ENCODE results near the gene TOM1L1. TPM values are rescaled to one million over a fixed set of nuclear protein-coding genes. Genes with fewer than 3 reads are reported as not detected.

TOM1L1 gene
- total RNA-seq, 1 donor from 2014 or later = 3.1 TPM

- peak within 1 kb of the TSS; percentile 86 for H3K27ac ChIP-seq (ENCODE audit: low read depth, low read length)
- H3K36me3 ChIP-seq (ENCODE audit: control insufficient read depth in 3 of 3, insufficient read depth in 3 of 3, low read length in 3 of 3) = peaks cover 0 to 9% (median 6%) of the 10 kb centered on the region in 3 donors
- peak within 1 kb of the TSS; percentile 93 to 94 (median 93) for H3K9ac ChIP-seq (ENCODE audit: low read depth in 1 of 3, low read length in 3 of 3)
- peak within 1 kb of the TSS; percentile 93 to 98 (median 96) for H3K4me3 ChIP-seq (ENCODE audit: low read length in 3 of 3)
- no peaks in the 10 kb centered on the region for H3K27me3 ChIP-seq (ENCODE audit: control insufficient read depth in 3 of 3, insufficient read depth in 3 of 3, low read length in 3 of 3)
- H3K9me3 ChIP-seq (ENCODE audit: control insufficient read depth in 3 of 3, low read length in 3 of 3) = no peaks in the 10 kb centered on the region
- peaks cover 11 to 23% (median 11%) of the 10 kb centered on the region in 3 donors for H3K4me1 ChIP-seq (ENCODE audit: control insufficient read depth in 3 of 3, insufficient read depth in 3 of 3, low read length in 3 of 3)
These were observed 67.8 kb downstream of the TOM1L1 start, which contains the start of the genes COX11 and STXBP4 for GRCh38 chr17:54968262-54968987. COX11 (minus strand) TSS chr17:54968654; CDS start chr17:54968646, 8 bp downstream. STXBP4 (plus strand) TSS chr17:54968765; CDS start chr17:54986220, 17,455 bp downstream.

- no peaks in the 10 kb centered on the region for H3K27me3 ChIP-seq (ENCODE audit: control insufficient read depth in 3 of 3, insufficient read depth in 3 of 3, low read length in 3 of 3)
- peak overlapping the region; percentile 86 for H3K27ac ChIP-seq (ENCODE audit: low read depth, low read length)
- peaks cover 11 to 23% (median 11%) of the 10 kb centered on the region in 3 donors for H3K4me1 ChIP-seq (ENCODE audit: control insufficient read depth in 3 of 3, insufficient read depth in 3 of 3, low read length in 3 of 3)
- no peaks in the 10 kb centered on the region for H3K9me3 ChIP-seq (ENCODE audit: control insufficient read depth in 3 of 3, low read length in 3 of 3)
- H3K36me3 ChIP-seq (ENCODE audit: control insufficient read depth in 3 of 3, insufficient read depth in 3 of 3, low read length in 3 of 3) = peaks cover 0 to 5% (median 4%) of the 10 kb centered on the region in 3 donors
- H3K4me3 ChIP-seq (ENCODE audit: low read length in 3 of 3) = peak overlapping the region; percentile 93 to 98 (median 96)
- peak overlapping the region; percentile 93 to 94 (median 93) for H3K9ac ChIP-seq (ENCODE audit: low read depth in 1 of 3, low read length in 3 of 3)
These were observed 68.3 kb downstream of the TOM1L1 start for GRCh38 chr17:54968988-54969332.

GRCh38 chr17:54969658-54970572 is 69.3 kb downstream of the TOM1L1 start:
- peaks cover 11 to 23% (median 11%) of the 10 kb centered on the region in 3 donors for H3K4me1 ChIP-seq (ENCODE audit: control insufficient read depth in 3 of 3, insufficient read depth in 3 of 3, low read length in 3 of 3)
- peaks cover 0 to under 1% (median 0%) of the 10 kb centered on the region in 3 donors for H3K36me3 ChIP-seq (ENCODE audit: control insufficient read depth in 3 of 3, insufficient read depth in 3 of 3, low read length in 3 of 3)
- peak overlapping the region; percentile 93 to 94 (median 93) for H3K9ac ChIP-seq (ENCODE audit: low read depth in 1 of 3, low read length in 3 of 3)
- no peaks in the 10 kb centered on the region for H3K27me3 ChIP-seq (ENCODE audit: control insufficient read depth in 3 of 3, insufficient read depth in 3 of 3, low read length in 3 of 3)
- H3K4me3 ChIP-seq (ENCODE audit: low read length in 3 of 3) = peak overlapping the region; percentile 93 to 98 (median 96)
- no peaks in the 10 kb centered on the region for H3K9me3 ChIP-seq (ENCODE audit: control insufficient read depth in 3 of 3, low read length in 3 of 3)
- H3K27ac ChIP-seq (ENCODE audit: low read depth, low read length) = peak overlapping the region; percentile 86

- Histone ChIP-seq H3K27ac (ENCODE audit: low read depth, low read length) (no peak overlapping the region), H3K9me3 (ENCODE audit: control insufficient read depth in 3 of 3, low read length in 3 of 3) (no peaks in the 10 kb centered on the region), H3K36me3 (ENCODE audit: control insufficient read depth in 3 of 3, insufficient read depth in 3 of 3, low read length in 3 of 3) (no peaks in the 10 kb centered on the region), H3K27me3 (ENCODE audit: control insufficient read depth in 3 of 3, insufficient read depth in 3 of 3, low read length in 3 of 3) (no peaks in the 10 kb centered on the region), H3K4me3 (ENCODE audit: low read length in 3 of 3) (no peak overlapping the region), H3K4me1 (ENCODE audit: control insufficient read depth in 3 of 3, insufficient read depth in 3 of 3, low read length in 3 of 3) (peaks cover 11 to 23% (median 11%) of the 10 kb centered on the region in 3 donors), H3K9ac (ENCODE audit: low read depth in 1 of 3, low read length in 3 of 3) (no peak overlapping the region)
These were observed 70.5 kb downstream of the TOM1L1 start for GRCh38 chr17:54971147-54971546.

GRCh38 chr17:54971901-54972300 is 71.2 kb downstream of the TOM1L1 start:
- no peaks in the 10 kb centered on the region for H3K9me3 ChIP-seq (ENCODE audit: control insufficient read depth in 3 of 3, low read length in 3 of 3)
- no peak overlapping the region for H3K4me3 ChIP-seq (ENCODE audit: low read length in 3 of 3)
- no peak overlapping the region for H3K27ac ChIP-seq (ENCODE audit: low read depth, low read length)
- H3K27me3 ChIP-seq (ENCODE audit: control insufficient read depth in 3 of 3, insufficient read depth in 3 of 3, low read length in 3 of 3) = no peaks in the 10 kb centered on the region
- H3K9ac ChIP-seq (ENCODE audit: low read depth in 1 of 3, low read length in 3 of 3) = no peak overlapping the region
- H3K36me3 ChIP-seq (ENCODE audit: control insufficient read depth in 3 of 3, insufficient read depth in 3 of 3, low read length in 3 of 3) = no peaks in the 10 kb centered on the region
- H3K4me1 ChIP-seq (ENCODE audit: control insufficient read depth in 3 of 3, insufficient read depth in 3 of 3, low read length in 3 of 3) = peaks cover 11 to 23% (median 11%) of the 10 kb centered on the region in 3 donors

GRCh38 chr17:54972406-54973138 is 71.9 kb downstream of the TOM1L1 start:
- Histone ChIP-seq H3K4me3 (ENCODE audit: low read length in 3 of 3) (no peak overlapping the region), H3K9me3 (ENCODE audit: control insufficient read depth in 3 of 3, low read length in 3 of 3) (no peaks in the 10 kb centered on the region), H3K4me1 (ENCODE audit: control insufficient read depth in 3 of 3, insufficient read depth in 3 of 3, low read length in 3 of 3) (peaks cover 9 to 19% (median 10%) of the 10 kb centered on the region in 3 donors), H3K9ac (ENCODE audit: low read depth in 1 of 3, low read length in 3 of 3) (no peak overlapping the region), H3K27me3 (ENCODE audit: control insufficient read depth in 3 of 3, insufficient read depth in 3 of 3, low read length in 3 of 3) (no peaks in the 10 kb centered on the region), H3K36me3 (ENCODE audit: control insufficient read depth in 3 of 3, insufficient read depth in 3 of 3, low read length in 3 of 3) (no peaks in the 10 kb centered on the region), H3K27ac (ENCODE audit: low read depth, low read length) (no peak overlapping the region)

GRCh38 chr17:54974759-54975158 is 74.1 kb downstream of the TOM1L1 start:
- H3K27ac ChIP-seq (ENCODE audit: low read depth, low read length) = no peak overlapping the region
- H3K27me3 ChIP-seq (ENCODE audit: control insufficient read depth in 3 of 3, insufficient read depth in 3 of 3, low read length in 3 of 3) = no peaks in the 10 kb centered on the region
- H3K4me3 ChIP-seq (ENCODE audit: low read length in 3 of 3) = no peak overlapping the region
- peaks cover 0 to 6% (median under 1%) of the 10 kb centered on the region in 3 donors for H3K4me1 ChIP-seq (ENCODE audit: control insufficient read depth in 3 of 3, insufficient read depth in 3 of 3, low read length in 3 of 3)
- no peak overlapping the region for H3K9ac ChIP-seq (ENCODE audit: low read depth in 1 of 3, low read length in 3 of 3)
- no peaks in the 10 kb centered on the region for H3K9me3 ChIP-seq (ENCODE audit: control insufficient read depth in 3 of 3, low read length in 3 of 3)
- H3K36me3 ChIP-seq (ENCODE audit: control insufficient read depth in 3 of 3, insufficient read depth in 3 of 3, low read length in 3 of 3) = no peaks in the 10 kb centered on the region

- Histone ChIP-seq H3K36me3 (ENCODE audit: control insufficient read depth in 3 of 3, insufficient read depth in 3 of 3, low read length in 3 of 3) (no peaks in the 10 kb centered on the region), H3K4me1 (ENCODE audit: control insufficient read depth in 3 of 3, insufficient read depth in 3 of 3, low read length in 3 of 3) (no peaks in the 10 kb centered on the region), H3K27me3 (ENCODE audit: control insufficient read depth in 3 of 3, insufficient read depth in 3 of 3, low read length in 3 of 3) (no peaks in the 10 kb centered on the region)
These were observed 75.7 kb downstream of the TOM1L1 start for GRCh38 chr17:54976316-54976715.

GRCh38 chr17:54977744-54978143 is 77.1 kb downstream of the TOM1L1 start:
- Histone ChIP-seq H3K27ac (ENCODE audit: low read depth, low read length) (no peak overlapping the region), H3K36me3 (ENCODE audit: control insufficient read depth in 3 of 3, insufficient read depth in 3 of 3, low read length in 3 of 3) (no peaks in the 10 kb centered on the region), H3K4me3 (ENCODE audit: low read length in 3 of 3) (no peak overlapping the region)

More at GRCh38 chr17:54976316-54976715, 75.7 kb downstream of the TOM1L1 start:
- H3K9me3 ChIP-seq (ENCODE audit: control insufficient read depth in 3 of 3, low read length in 3 of 3) = no peaks in the 10 kb centered on the region
- no peak overlapping the region for H3K4me3 ChIP-seq (ENCODE audit: low read length in 3 of 3)
- H3K9ac ChIP-seq (ENCODE audit: low read depth in 1 of 3, low read length in 3 of 3) = no peak overlapping the region
- no peak overlapping the region for H3K27ac ChIP-seq (ENCODE audit: low read depth, low read length)

More at GRCh38 chr17:54977744-54978143, 77.1 kb downstream of the TOM1L1 start:
- Histone ChIP-seq H3K4me1 (ENCODE audit: control insufficient read depth in 3 of 3, insufficient read depth in 3 of 3, low read length in 3 of 3) (no peaks in the 10 kb centered on the region), H3K9ac (ENCODE audit: low read depth in 1 of 3, low read length in 3 of 3) (no peak overlapping the region), H3K9me3 (ENCODE audit: control insufficient read depth in 3 of 3, low read length in 3 of 3) (no peaks in the 10 kb centered on the region), H3K27me3 (ENCODE audit: control insufficient read depth in 3 of 3, insufficient read depth in 3 of 3, low read length in 3 of 3) (no peaks in the 10 kb centered on the region)

Measured in skeletal muscle tissue (tissue), 4 donors.